ENCODE data around the gene SELENOI. TPM values are rescaled to one million over a fixed set of nuclear protein-coding genes. Genes with fewer than 3 reads are reported as not detected.
"Not testable (repeated sequence)": the region's sequence is repeated elsewhere in the genome, so short reads cannot be mapped to it uniquely, and the experiment has no call there.

Gene SELENOI
- total RNA-seq, 1 donor from 2014 or later: 10.8 TPM

GRCh38 chr2:26330114-26330549, 15.8 kb upstream of the SELENOI start:
- no peaks in the 10 kb centered on the region for H3K36me3 ChIP-seq
- H3K27ac ChIP-seq (replicated peaks): no peak overlapping the region
- H3K27me3 ChIP-seq (ENCODE audit: low read depth): no peaks in the 10 kb centered on the region
- DNase-seq: peak; percentile 86
- TF ChIP-seq CTCF (IDR thresholded peaks at IDR 0.05; ENCODE audit: borderline replicate concordance): peak; percentile 91
- H3K4me3 ChIP-seq: no peak overlapping the region
- H3K4me1 ChIP-seq: no peaks in the 10 kb centered on the region
- intact Hi-C loops (cut with micrococcal nuclease): no loop called here
- H3K9me3 ChIP-seq (replicated peaks): no peaks in the 10 kb centered on the region

GRCh38 chr2:26330604-26331003, 15.3 kb upstream of the SELENOI start:
- Histone ChIP-seq H3K27ac (replicated peaks) (no peak overlapping the region), H3K4me1 (no peaks in the 10 kb centered on the region), H3K27me3 (ENCODE audit: low read depth) (no peaks in the 10 kb centered on the region), H3K36me3 (no peaks in the 10 kb centered on the region), H3K9me3 (replicated peaks) (no peaks in the 10 kb centered on the region), H3K4me3 (no peak overlapping the region)
- intact Hi-C loops (cut with micrococcal nuclease): no loop called here
- no peak for DNase-seq
- no peak for TF ChIP-seq CTCF (IDR thresholded peaks at IDR 0.05; ENCODE audit: borderline replicate concordance)

- H3K36me3 ChIP-seq; DNase-seq; H3K27me3 ChIP-seq (ENCODE audit: low read depth); H3K9me3 ChIP-seq (replicated peaks); H3K4me1 ChIP-seq; intact Hi-C loops (cut with micrococcal nuclease); H3K4me3 ChIP-seq; H3K27ac ChIP-seq (replicated peaks): not testable (repeated sequence)
Measured at GRCh38 chr2:26331321-26331720, 14.6 kb upstream of the SELENOI start.

- intact Hi-C loops (cut with micrococcal nuclease): no loop called here
- no peaks in the 10 kb centered on the region for H3K27me3 ChIP-seq (ENCODE audit: low read depth)
- no peaks in the 10 kb centered on the region for H3K9me3 ChIP-seq (replicated peaks)
- no peak overlapping the region for H3K27ac ChIP-seq (replicated peaks)
- DNase-seq: no peak
- no peak for TF ChIP-seq CTCF (IDR thresholded peaks at IDR 0.05; ENCODE audit: borderline replicate concordance)
- no peaks in the 10 kb centered on the region for H3K4me1 ChIP-seq
- H3K4me3 ChIP-seq: no peak overlapping the region
- no peaks in the 10 kb centered on the region for H3K36me3 ChIP-seq
Measured at GRCh38 chr2:26333293-26333692, 12.7 kb upstream of the SELENOI start.

GRCh38 chr2:26335231-26335630, 10.7 kb upstream of the SELENOI start:
- no peak for TF ChIP-seq CTCF (IDR thresholded peaks at IDR 0.05; ENCODE audit: borderline replicate concordance)

GRCh38 chr2:26336719-26337118, 9.2 kb upstream of the SELENOI start:
- Histone ChIP-seq H3K4me3 (no peak overlapping the region), H3K9me3 (replicated peaks) (no peaks in the 10 kb centered on the region)
- intact Hi-C loops (cut with micrococcal nuclease): no loop called here

More at GRCh38 chr2:26335231-26335630, 10.7 kb upstream of the SELENOI start:
- intact Hi-C loops (cut with micrococcal nuclease): no loop called here
- no peak for DNase-seq
- no peaks in the 10 kb centered on the region for H3K9me3 ChIP-seq (replicated peaks)
- no peaks in the 10 kb centered on the region for H3K4me1 ChIP-seq
- H3K27ac ChIP-seq (replicated peaks): no peak overlapping the region
- H3K4me3 ChIP-seq: no peak overlapping the region
- H3K27me3 ChIP-seq (ENCODE audit: low read depth): no peaks in the 10 kb centered on the region
- no peaks in the 10 kb centered on the region for H3K36me3 ChIP-seq

More at GRCh38 chr2:26336719-26337118, 9.2 kb upstream of the SELENOI start:
- DNase-seq: no peak
- no peak for TF ChIP-seq CTCF (IDR thresholded peaks at IDR 0.05; ENCODE audit: borderline replicate concordance)
- Histone ChIP-seq H3K27ac (replicated peaks) (no peak overlapping the region), H3K36me3 (no peaks in the 10 kb centered on the region), H3K4me1 (no peaks in the 10 kb centered on the region), H3K27me3 (ENCODE audit: low read depth) (no peaks in the 10 kb centered on the region)
